Neural progenitor cell (in vitro differentiated cells): Measurements from ENCODE around the gene PAM.

Experiments used
- CTCF ChIP-seq: fragments of 200-600 bp; sonication (generic); IDR thresholded peaks from 2 replicates; pipeline ENCODE4 v1.5.1; 2017; ENCODE audit warnings: antibody characterized with exemption, mild to moderate bottlenecking
- EZH2 ChIP-seq: fragments of 200-600 bp; sonication (generic); IDR thresholded peaks from 2 replicates; pipeline ENCODE4 v1.6.1; 2017; ENCODE audit warnings: antibody characterized with exemption, mild to moderate bottlenecking, moderate library complexity
- EZH2phosphoT487 ChIP-seq: fragments of 200-600 bp; sonication (generic); IDR thresholded peaks from 2 replicates; pipeline ENCODE4 v1.6.1; 2017; ENCODE audit warnings: antibody characterized with exemption

- no peak for TF ChIP-seq CTCF
- TF ChIP-seq EZH2, result no peak
- TF ChIP-seq EZH2phosphoT487, result no peak
These were observed 32.2 kb upstream of the PAM start for GRCh38 chr5:102722931-102723330.
